Inflammatory macrophage (primary cell): ENCODE data around the gene TMEM218.

Experiments used
- DNase-seq, 2 donors: peaks; one replicate each; pipeline ENCODE4 v3.0.0-alpha.2; 2020 to 2022

TMEM218 gene

GRCh38 chr11:125049164-125049792, 62.1 kb downstream of the TMEM218 start:
- DNase-seq: no peak
